WTC11 (cell line): Measurements from ENCODE around the gene NRXN3. TPM values are rescaled to one million over a fixed set of nuclear protein-coding genes. Genes with fewer than 3 reads are reported as not detected.

ENCODE experiments used
- ATAC-seq: fragments of 200-7000 bp; cut with Tn5 transposase; 2 replicates; pipeline ENCODE4 v1.10.0; 2021; ENCODE audit warnings: mild to moderate bottlenecking, moderate library complexity
- CTCF ChIA-PET: fragments of 300-600 bp; sonication (Branson Sonifier 250); formaldehyde crosslinking; loops from one replicate; lab custom pipeline; 2021; ENCODE audit warnings: antibody characterized with exemption; lab: Charles Lee
- POLR2A ChIA-PET: fragments of 350-600 bp; sonication (Branson Sonifier 250); formaldehyde crosslinking; loops from one replicate; lab custom pipeline; 2021; ENCODE audit warnings: antibody characterized with exemption; lab: Charles Lee
- DNase-seq: peaks from one replicate; pipeline ENCODE4 v3.0.0; 2021; ENCODE audit warnings: low spot score
- H3K27ac Mint-ChIP-seq: 2 replicates; pipeline ENCODE4 v1.8.0; 2021; ENCODE audit warnings: mixed read lengths
- H3K27me3 Mint-ChIP-seq: 2 replicates; pipeline ENCODE4 v1.8.0; 2021; ENCODE audit warnings: low read depth, mild to moderate bottlenecking, moderate library complexity, mixed read lengths
- H3K36me3 Mint-ChIP-seq: 2 replicates; pipeline ENCODE4 v1.8.0; 2021; ENCODE audit warnings: mixed read lengths
- H3K4me1 Mint-ChIP-seq: 2 replicates; pipeline ENCODE4 v1.8.0; 2022; ENCODE audit warnings: mixed read lengths
- H3K4me3 Mint-ChIP-seq: 2 replicates; pipeline ENCODE4 v1.8.0; 2021; ENCODE audit warnings: mild to moderate bottlenecking, moderate library complexity, mixed read lengths
- H3K9me3 Mint-ChIP-seq: 2 replicates; pipeline ENCODE4 v1.8.0; 2021; ENCODE audit warnings: mixed read lengths
- AFF4 ChIP-seq: sonication (generic); formaldehyde crosslinking; IDR thresholded peaks from 2 replicates; pipeline ENCODE4 v1.8.1; 2023; ENCODE audit warnings: mild to moderate bottlenecking, missing genetic modification reagents, borderline replicate concordance
- CTCF ChIP-seq: fragments of 200-600 bp; IDR thresholded peaks from 2 replicates; pipeline ENCODE4 v1.8.0; 2022; ENCODE audit warnings: antibody characterized with exemption
- E2F1 ChIP-seq: sonication (generic); formaldehyde crosslinking; IDR thresholded peaks from 2 replicates; pipeline ENCODE4 v1.8.0; 2022; ENCODE audit warnings: mild to moderate bottlenecking, missing genetic modification reagents
- ETV6 ChIP-seq: sonication (generic); formaldehyde crosslinking; IDR thresholded peaks from 2 replicates; pipeline ENCODE4 v1.8.1; 2022; ENCODE audit warnings: mild to moderate bottlenecking, missing genetic modification reagents
- SMAD3 ChIP-seq: sonication (generic); formaldehyde crosslinking; IDR thresholded peaks from 2 replicates; pipeline ENCODE4 v1.8.0; 2022; ENCODE audit warnings: missing genetic modification reagents, mild to moderate bottlenecking, borderline replicate concordance
- STAT6 ChIP-seq: sonication (generic); formaldehyde crosslinking; conservative IDR thresholded peaks from 2 replicates; pipeline ENCODE4 v1.8.1; 2023; ENCODE audit warnings: mild to moderate bottlenecking, low read depth, missing genetic modification reagents, moderate library complexity
- ZNF138 ChIP-seq: sonication (generic); formaldehyde crosslinking; conservative IDR thresholded peaks from 2 replicates; pipeline ENCODE4 v1.8.1; 2022; ENCODE audit warnings: mild to moderate bottlenecking, moderate library complexity, missing genetic modification reagents
- total RNA-seq: library from RNA; stranded (reverse); gene quantifications from 3 replicates; pipeline ENCODE4 v1.2.3, GENCODE V29; 2021

The NRXN3 gene
- total RNA-seq, 1 experiment from 2014 or later: 3.0 TPM

GRCh38 chr14:79383475-79383874 is 1213.3 kb downstream of the NRXN3 start:
- no peak for ATAC-seq
- H3K27ac Mint-ChIP-seq: no peak overlapping the region

More at GRCh38 chr14:79383475-79383874, 1213.3 kb downstream of the NRXN3 start:
- peaks cover 14% of the 10 kb centered on the region for H3K36me3 Mint-ChIP-seq
- DNase-seq: no peak
- H3K4me3 Mint-ChIP-seq: no peak overlapping the region
- peaks cover 34% of the 10 kb centered on the region for H3K4me1 Mint-ChIP-seq
- H3K27me3 Mint-ChIP-seq: no peaks in the 10 kb centered on the region
- ChIA-PET POLR2A (no interaction called here), CTCF (no interaction called here)
- peaks cover 24% of the 10 kb centered on the region for H3K9me3 Mint-ChIP-seq
- TF ChIP-seq AFF4 (CRISPR knock-in tag) (no peak), ETV6 (no peak), ZNF138 (no peak), E2F1 (CRISPR knock-in tag) (no peak), STAT6 (CRISPR knock-in tag) (no peak), SMAD3 (CRISPR knock-in tag) (no peak), CTCF (no peak)
